Colonic mucosa (tissue), 4 donors: ENCODE measurements around the gene KCNT2. TPM values are rescaled to one million over a fixed set of nuclear protein-coding genes. Genes with fewer than 3 reads are reported as not detected.

Experiments
- DNase-seq: peaks from one replicate; pipeline ENCODE4 v3.0.0-alpha.2; 2020
- H3K27ac ChIP-seq: fragments of 200-600 bp; one replicate; pipeline ENCODE4 v1.8.0; 2021
- H3K27me3 ChIP-seq: fragments of 200-600 bp; one replicate; pipeline ENCODE4 v1.8.0; 2021
- H3K36me3 ChIP-seq: fragments of 200-600 bp; one replicate; pipeline ENCODE4 v1.8.0; 2021
- H3K4me1 ChIP-seq: fragments of 200-600 bp; one replicate; pipeline ENCODE4 v1.8.0; 2021; ENCODE audit warnings: mild to moderate bottlenecking
- H3K4me3 ChIP-seq: fragments of 200-600 bp; one replicate; pipeline ENCODE4 v1.8.0; 2021
- H3K9ac ChIP-seq, 2 donors: one replicate each; pipeline ENCODE4 v1.7.0; 2013; ENCODE audit warnings: control low read depth in 2 of 2, low read depth in 2 of 2, low read length in 2 of 2
- H3K9me3 ChIP-seq: fragments of 200-600 bp; one replicate; pipeline ENCODE4 v1.8.0; 2021
- CTCF ChIP-seq: fragments of 200-600 bp; IDR thresholded peaks from one replicate; pipeline ENCODE4 v1.8.0; 2022; ENCODE audit warnings: antibody characterized with exemption, mild to moderate bottlenecking
- intact Hi-C: fragments of 100-400 bp; cut with DNase I; formaldehyde crosslinking; loops from one replicate; pipeline ENCODE4 v1.14.1; 2022
- total RNA-seq, 2 donors: library from RNA; stranded (reverse); fragmentation: NEBNext Ultra II Directional in 1 of 2; extraction: Animal tissue kit (Norgen Biotek cat#: 25700) in 1 of 2; gene quantifications; one replicate each; pipeline ENCODE4 v1.2.1, GENCODE V29; 2021
- donor health status: healthy.
- donor health status: DM: no; HTN: no; CAD: no.
- donor health status: DM: no; HTN: no; CAD: no.

Gene KCNT2
- total RNA-seq, 2 donors from 2014 or later, result 0.56 to 0.82 TPM

DNA sequence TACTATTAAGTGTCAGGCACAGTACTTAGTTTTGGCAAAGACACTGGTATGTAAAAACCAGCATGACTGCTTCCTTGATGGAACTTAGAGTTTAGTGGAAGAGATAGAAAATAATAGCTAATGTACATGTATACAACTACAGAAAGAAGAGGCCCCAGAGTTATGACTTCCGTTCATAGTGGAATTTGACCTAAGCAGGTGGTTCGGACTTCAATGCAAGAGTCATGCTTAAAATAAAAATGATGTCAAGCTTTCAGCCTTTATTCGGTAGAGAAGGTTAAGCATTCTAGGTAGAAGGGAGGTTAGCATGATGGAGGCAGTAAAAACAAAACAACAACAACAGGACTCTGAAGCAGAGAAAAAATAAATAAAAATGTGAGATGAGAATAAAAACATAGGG lies 165.9 kb downstream of the KCNT2 start:
- Histone ChIP-seq H3K27ac (no peak overlapping the region), H3K27me3 (no peaks in the 10 kb centered on the region), H3K4me3 (no peak overlapping the region), H3K4me1 (no peaks in the 10 kb centered on the region), H3K36me3 (no peaks in the 10 kb centered on the region), H3K9me3 (no peaks in the 10 kb centered on the region), H3K9ac (no peak overlapping the region)
- DNase-seq, result no peak
- no peak for TF ChIP-seq CTCF
- intact Hi-C loops, result no loop called here

DNA sequence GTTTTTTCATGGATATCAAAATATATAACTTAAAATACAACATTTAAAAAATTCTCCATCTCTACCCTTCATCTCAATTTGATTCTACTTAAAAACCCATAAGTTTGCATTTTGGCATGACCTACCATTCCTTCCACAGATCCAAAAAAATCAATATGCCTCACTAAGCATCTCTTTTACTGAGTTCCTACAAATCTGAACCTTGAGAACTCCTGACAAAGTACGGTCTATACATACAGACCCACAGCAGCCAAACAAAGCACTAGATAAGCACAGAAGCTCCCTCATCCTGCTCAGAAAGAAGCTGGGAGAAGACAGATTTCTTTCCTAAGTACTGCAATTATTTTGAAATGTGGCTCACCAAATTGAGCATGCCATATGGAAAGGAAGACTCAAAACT lies 167.5 kb downstream of the KCNT2 start:
- no peak for DNase-seq
- Histone ChIP-seq H3K27me3 (no peaks in the 10 kb centered on the region), H3K36me3 (no peaks in the 10 kb centered on the region), H3K9ac (no peak overlapping the region), H3K27ac (no peak overlapping the region), H3K4me1 (no peaks in the 10 kb centered on the region), H3K4me3 (no peak overlapping the region), H3K9me3 (no peaks in the 10 kb centered on the region)
- intact Hi-C loops, result no loop called here
- TF ChIP-seq CTCF, result no peak

- Histone ChIP-seq H3K9ac (no peak overlapping the region), H3K27ac (no peak overlapping the region), H3K4me1 (no peaks in the 10 kb centered on the region), H3K9me3 (no peaks in the 10 kb centered on the region), H3K27me3 (no peaks in the 10 kb centered on the region), H3K36me3 (no peaks in the 10 kb centered on the region), H3K4me3 (no peak overlapping the region)
- intact Hi-C loops, result no loop called here
- no peak for DNase-seq
- no peak for TF ChIP-seq CTCF
Measured at GRCh38 chr1:196438329-196438728, 169.9 kb downstream of the KCNT2 start.

DNA sequence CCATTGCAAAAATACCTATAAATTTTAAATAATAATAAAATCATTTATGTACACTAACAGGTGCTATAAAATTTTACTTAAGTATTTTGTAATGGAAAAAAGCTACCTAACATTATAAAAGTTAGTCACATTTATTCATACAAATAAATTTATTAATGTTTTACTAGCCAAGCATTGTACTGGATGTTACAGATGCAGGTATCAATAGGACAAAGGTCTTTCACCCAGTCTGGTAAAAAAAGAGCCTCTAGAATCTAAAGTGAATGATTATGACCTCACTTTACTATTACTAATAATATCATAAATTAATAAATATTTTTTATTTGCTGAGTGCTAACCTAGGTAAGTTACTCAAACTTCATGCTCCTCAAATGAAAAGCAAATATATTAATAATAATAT lies 170.6 kb downstream of the KCNT2 start:
- intact Hi-C loops, result no loop called here
- Histone ChIP-seq H3K9me3 (no peaks in the 10 kb centered on the region), H3K36me3 (no peaks in the 10 kb centered on the region), H3K9ac (no peak overlapping the region), H3K4me3 (no peak overlapping the region), H3K27me3 (no peaks in the 10 kb centered on the region), H3K4me1 (no peaks in the 10 kb centered on the region), H3K27ac (no peak overlapping the region)
- DNase-seq, result no peak
- no peak for TF ChIP-seq CTCF

DNA sequence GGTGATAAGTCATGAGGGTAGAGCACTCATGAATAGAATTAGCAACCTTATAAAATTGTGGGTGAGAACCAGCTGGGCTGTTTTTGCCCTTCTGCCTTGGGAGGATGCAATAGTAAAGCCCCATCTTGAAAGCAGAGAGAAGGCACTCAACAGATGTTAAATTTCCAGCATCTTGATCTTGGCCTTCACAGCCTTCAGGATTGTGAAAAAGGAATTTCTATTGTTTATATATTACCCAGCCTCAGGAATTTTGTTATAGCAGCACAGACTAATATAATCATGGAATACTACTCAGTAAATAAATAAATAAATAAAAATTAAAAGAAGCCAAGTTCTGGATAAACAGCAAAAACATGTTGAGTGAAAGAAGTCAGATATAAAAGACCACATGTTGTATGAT lies 175.2 kb downstream of the KCNT2 start:
- intact Hi-C loops, result no loop called here

More for the DNA sequence above, 175.2 kb downstream of the KCNT2 start:
- no peaks in the 10 kb centered on the region for H3K9me3 ChIP-seq
- H3K27me3 ChIP-seq, result no peaks in the 10 kb centered on the region
- no peak overlapping the region for H3K9ac ChIP-seq
- no peaks in the 10 kb centered on the region for H3K4me1 ChIP-seq
- no peaks in the 10 kb centered on the region for H3K36me3 ChIP-seq
- no peak overlapping the region for H3K4me3 ChIP-seq
- H3K27ac ChIP-seq, result no peak overlapping the region
- no peak for DNase-seq
- TF ChIP-seq CTCF, result no peak
